ENCODE results near the gene LGALS12. TPM values are rescaled to one million over a fixed set of nuclear protein-coding genes. Genes with fewer than 3 reads are reported as not detected.

Gene LGALS12
- total RNA-seq, 1 experiment from 2014 or later, result 0.39 TPM

Other genes starting within 250 kb of the LGALS12 start
- not detected in 2 replicates for gene SLC22A9, start 136.3 kb upstream of the LGALS12 start, total RNA-seq (2014; rRNA removed; shearing (Covaris generic))
- 0.24 TPM in 1 of 2 replicates, not detected in the other for gene PLAAT5, start 14.9 kb upstream of the LGALS12 start, total RNA-seq (2014; rRNA removed; shearing (Covaris generic))
- gene PLAAT4, start 30.7 kb downstream of the LGALS12 start, total RNA-seq (2014; rRNA removed; shearing (Covaris generic)), result 32.1 and 37.3 TPM in 2 replicates
- gene PLAAT2, start 57.3 kb downstream of the LGALS12 start, total RNA-seq (2014; rRNA removed; shearing (Covaris generic)), result 0.39 TPM in 1 of 2 replicates, not detected in the other
- 55.8 and 63.8 TPM in 2 replicates for gene PLAAT3, start 108.3 kb downstream of the LGALS12 start, total RNA-seq (2014; rRNA removed; shearing (Covaris generic))
- 105 and 183 TPM in 2 replicates for gene ATL3, start 165.3 kb downstream of the LGALS12 start, total RNA-seq (2014; rRNA removed; shearing (Covaris generic))
- 71.7 and 93.9 TPM in 2 replicates for gene RTN3, start 175.4 kb downstream of the LGALS12 start, total RNA-seq (2014; rRNA removed; shearing (Covaris generic))

All from SJSA1 (cell line).